Kidney tubule cell (primary cell): ENCODE results near the gene SYT9.

Experiments
- DNase-seq: peaks from one replicate; pipeline ENCODE4 v3.0.0-alpha.2; 2018; ENCODE audit warnings: low spot score

The SYT9 gene

GRCh38 chr11:7428196-7428595 is 176.5 kb downstream of the SYT9 start:
- no peak for DNase-seq

GRCh38 chr11:7430496-7430895 is 178.8 kb downstream of the SYT9 start:
- DNase-seq = no peak

- no peak for DNase-seq
Measured at GRCh38 chr11:7435176-7435575, 183.5 kb downstream of the SYT9 start.

- DNase-seq = no peak
Measured at GRCh38 chr11:7436146-7436545, 184.4 kb downstream of the SYT9 start.

- DNase-seq = no peak
Measured at GRCh38 chr11:7436657-7437056, 185.0 kb downstream of the SYT9 start.

- DNase-seq = no peak
Measured at GRCh38 chr11:7437696-7438095, 186.0 kb downstream of the SYT9 start.

- no peak for DNase-seq
Measured at GRCh38 chr11:7439746-7440320, 188.1 kb downstream of the SYT9 start.

- peak; percentile 59 for DNase-seq
Measured at GRCh38 chr11:7442588-7443215, 191.0 kb downstream of the SYT9 start.

- DNase-seq = no peak
Measured at GRCh38 chr11:7444091-7444981, 192.6 kb downstream of the SYT9 start.

- DNase-seq = no peak
Measured at GRCh38 chr11:7445564-7445963, 193.9 kb downstream of the SYT9 start.

GRCh38 chr11:7448201-7448600 is 196.5 kb downstream of the SYT9 start:
- no peak for DNase-seq

- peak; percentile 18 for DNase-seq
Measured at GRCh38 chr11:7449211-7449840, 197.6 kb downstream of the SYT9 start.

- no peak for DNase-seq
Measured at GRCh38 chr11:7449841-7450214, 198.1 kb downstream of the SYT9 start.

GRCh38 chr11:7450836-7451235 is 199.1 kb downstream of the SYT9 start:
- no peak for DNase-seq

- no peak for DNase-seq
Measured at GRCh38 chr11:7451520-7451919, 199.8 kb downstream of the SYT9 start.

- no peak for DNase-seq
Measured at GRCh38 chr11:7451952-7452494, 200.3 kb downstream of the SYT9 start.

GRCh38 chr11:7454854-7455253 is 203.2 kb downstream of the SYT9 start:
- DNase-seq = no peak

GRCh38 chr11:7457211-7457610 is 205.5 kb downstream of the SYT9 start:
- DNase-seq = no peak

GRCh38 chr11:7462706-7463105 is 211.0 kb downstream of the SYT9 start:
- DNase-seq = no peak

GRCh38 chr11:7467652-7468051 is 215.9 kb downstream of the SYT9 start:
- DNase-seq = no peak

- DNase-seq = no peak
Measured at GRCh38 chr11:7469351-7469865, 217.7 kb downstream of the SYT9 start.

GRCh38 chr11:7471071-7471470 is 219.4 kb downstream of the SYT9 start:
- no peak for DNase-seq
